GM19099 (cell line): ENCODE results near the gene SULT1C2.

ENCODE experiments used
- POLR2A ChIP-seq: IDR thresholded peaks from 3 replicates; pipeline ENCODE4 v1.6.1; 2011; ENCODE audit warnings: low read depth; ENCODE audit not compliant: insufficient read length; ENCODE audit errors: extremely low read depth

SULT1C2 gene

GRCh38 chr2:108288534-108289106 is at the start of gene SULT1C2:
Gene SULT1C2, plus strand, starts transcription at chr2:108288895. Its CDS starts 4,773 bp downstream, at chr2:108293668.
- no peak for TF ChIP-seq POLR2A

GRCh38 chr2:108239786-108240185 is 48.9 kb upstream of the SULT1C2 start, which contains the start of gene SULT1C3:
Gene SULT1C3, plus strand, starts transcription at chr2:108239968. Its CDS starts 7,227 bp downstream, at chr2:108247195.
- TF ChIP-seq POLR2A, result no peak

GRCh38 chr2:108240966-108241365 is 47.7 kb upstream of the SULT1C2 start:
- no peak for TF ChIP-seq POLR2A

GRCh38 chr2:108243566-108243965 is 45.1 kb upstream of the SULT1C2 start:
- no peak for TF ChIP-seq POLR2A

GRCh38 chr2:108244667-108245414 is 43.9 kb upstream of the SULT1C2 start:
- TF ChIP-seq POLR2A, result no peak

DNA sequence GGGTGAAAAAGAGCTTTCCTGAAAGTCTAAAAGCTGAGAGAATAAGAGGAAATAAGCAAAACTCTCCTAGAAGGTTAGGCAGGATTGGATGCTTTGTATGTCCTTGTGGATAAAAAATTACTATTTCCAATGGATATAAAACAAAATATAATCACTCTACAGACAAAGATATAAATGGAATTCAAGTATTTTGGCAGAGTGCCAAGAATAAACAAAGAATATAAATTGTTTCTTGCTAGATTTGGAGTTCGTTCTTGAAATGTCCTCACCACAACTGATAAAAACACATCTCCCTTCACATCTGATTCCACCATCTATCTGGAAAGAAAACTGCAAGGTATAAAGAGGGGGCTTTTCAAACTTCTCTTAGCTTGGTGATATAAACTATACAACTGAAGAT is 35.6 kb upstream of the SULT1C2 start:
- TF ChIP-seq POLR2A, result no peak

- TF ChIP-seq POLR2A, result no peak
These were observed 30.9 kb upstream of the SULT1C2 start for GRCh38 chr2:108257757-108258331.

- no peak for TF ChIP-seq POLR2A
These were observed 27.9 kb upstream of the SULT1C2 start for GRCh38 chr2:108260773-108261172.

- TF ChIP-seq POLR2A, result no peak
These were observed 26.7 kb upstream of the SULT1C2 start for GRCh38 chr2:108262036-108262435.

DNA sequence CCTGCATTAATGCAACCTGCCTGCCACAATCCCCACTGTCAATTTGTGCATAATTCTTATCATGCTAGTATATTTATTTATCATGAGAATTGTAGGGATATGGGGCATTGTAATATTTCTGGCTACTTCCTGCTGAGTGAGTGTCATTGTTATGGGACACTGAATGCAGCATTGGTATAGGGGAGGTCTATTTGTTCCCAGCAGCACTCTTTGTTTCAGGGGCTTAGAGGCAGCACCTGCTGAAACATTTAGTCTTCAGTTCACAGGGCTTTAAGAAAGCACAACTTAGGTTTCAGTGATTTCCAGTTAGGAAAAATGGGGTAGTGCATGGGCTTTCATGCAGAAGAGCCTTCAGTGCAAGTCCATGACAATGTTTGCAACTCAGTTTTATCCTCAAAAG is 25.3 kb upstream of the SULT1C2 start:
- no peak for TF ChIP-seq POLR2A

- TF ChIP-seq POLR2A, result no peak
These were observed 22.5 kb upstream of the SULT1C2 start for GRCh38 chr2:108266218-108266617.

DNA sequence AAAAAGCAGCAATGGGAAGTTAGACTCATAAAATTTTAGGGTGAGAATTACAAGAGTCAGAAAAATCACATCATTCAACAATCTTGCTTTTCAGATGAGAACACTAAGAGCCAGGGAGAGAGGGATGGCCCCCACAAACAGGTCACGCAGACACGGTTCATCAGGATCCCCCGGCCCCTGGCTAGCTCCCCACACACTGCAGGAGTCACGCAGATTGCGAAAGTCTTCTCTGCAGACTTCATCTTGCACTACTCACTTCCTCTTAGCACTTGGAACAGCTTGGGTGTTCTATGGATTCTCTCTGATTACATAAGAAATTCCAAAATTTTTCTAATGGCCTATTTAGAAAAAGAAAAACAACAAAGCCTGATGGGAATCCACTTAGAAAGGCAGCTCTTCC is 21.6 kb upstream of the SULT1C2 start:
- no peak for TF ChIP-seq POLR2A

DNA sequence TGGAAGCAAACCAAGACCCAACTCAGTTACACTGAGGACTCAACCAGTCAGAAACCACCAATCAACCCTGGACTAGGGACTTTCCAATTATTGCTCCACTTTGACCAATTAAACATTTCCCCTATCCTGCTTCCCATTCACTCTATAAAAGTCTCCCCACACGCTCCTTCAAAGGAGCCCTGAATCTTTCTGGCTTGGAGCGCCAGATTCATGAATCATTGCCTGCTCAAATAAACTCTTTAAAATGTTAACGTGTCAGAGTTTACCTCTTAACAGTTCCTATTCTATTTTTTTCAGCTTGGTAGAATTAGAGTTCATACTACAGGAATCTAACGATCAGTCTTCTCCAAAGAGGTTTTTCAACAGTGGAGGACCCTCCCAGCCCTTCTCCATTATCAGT is 20.7 kb upstream of the SULT1C2 start:
- no peak for TF ChIP-seq POLR2A

GRCh38 chr2:108270346-108270745 is 18.3 kb upstream of the SULT1C2 start:
- TF ChIP-seq POLR2A, result no peak

GRCh38 chr2:108270768-108271506 is 17.8 kb upstream of the SULT1C2 start:
- no peak for TF ChIP-seq POLR2A

DNA sequence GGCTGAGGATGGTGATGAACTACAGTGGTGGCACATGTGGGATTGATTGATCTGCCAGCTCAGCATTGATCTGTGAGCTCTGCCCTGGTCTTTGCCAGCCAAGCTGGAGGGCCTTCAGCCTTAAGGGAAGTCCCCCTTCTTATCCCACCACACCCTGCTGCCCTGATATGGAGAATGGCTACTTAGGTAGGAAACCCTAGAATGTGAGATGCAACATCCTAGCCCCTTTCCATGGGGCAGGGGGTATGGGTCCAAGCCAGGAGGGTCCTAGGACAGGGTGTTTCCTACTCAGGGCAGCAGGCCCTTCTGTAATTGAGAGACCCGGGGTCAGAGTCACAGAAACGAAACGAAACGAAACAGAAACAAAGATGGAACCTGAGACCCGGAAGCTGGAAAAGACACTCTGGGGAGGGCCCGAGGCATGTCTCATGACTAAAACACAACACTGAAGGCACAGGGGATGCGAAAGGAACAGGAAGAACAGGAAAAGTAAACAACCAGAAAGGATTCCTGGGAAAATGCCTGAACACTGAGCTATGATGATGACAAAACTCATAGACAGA is 16.9 kb upstream of the SULT1C2 start:
- TF ChIP-seq POLR2A, result no peak

DNA sequence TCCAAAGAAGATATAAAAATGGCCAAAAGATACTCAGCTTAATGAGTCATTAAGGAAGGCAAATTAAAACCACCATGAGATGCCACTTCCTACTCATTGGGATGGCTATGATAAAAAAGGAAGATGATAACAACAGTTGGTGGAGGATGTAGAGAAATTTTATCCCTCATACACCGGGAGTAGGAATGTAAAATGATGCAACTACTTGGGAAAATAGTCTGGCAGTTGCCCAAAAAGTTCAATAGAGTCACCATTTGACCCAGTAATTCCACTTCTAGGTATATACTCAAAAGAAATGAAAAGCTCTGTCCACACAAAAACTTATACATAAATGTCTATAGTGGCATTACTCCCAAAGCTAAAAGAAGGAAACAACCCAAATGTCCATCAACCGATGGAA is 10.1 kb upstream of the SULT1C2 start:
- TF ChIP-seq POLR2A, result no peak
